Transverse colon (tissue), 4 donors: ENCODE data around the gene TMEM132E.

Experiments
- CTCF ChIP-seq, 5 experiments: fragments of 200-600 bp in 3 of 5; fragments of 450-650 bp in 2 of 5; sonication (generic) in 3 of 5; IDR thresholded peaks; 1 replicate in 2 of 5; 2 replicates in 3 of 5; pipeline ENCODE4 v1.5.1; 2016 to 2017; ENCODE audit warnings: antibody characterized with exemption in 5 of 5, inconsistent platforms in 3 of 5, mild to moderate bottlenecking in 2 of 5, moderate library complexity in 1 of 5
- POLR2AphosphoS5 ChIP-seq, 3 donors: sonication (generic); formaldehyde crosslinking; IDR thresholded peaks; one replicate each; pipeline ENCODE4 v1.6.1; 2016; ENCODE audit warnings: antibody characterized with exemption in 3 of 3

GRCh38 chr17:34675143-34675542, 95.8 kb downstream of the TMEM132E start:
- TF ChIP-seq CTCF (IDR thresholded peaks at IDR 0.05) (no peak), POLR2AphosphoS5 (IDR thresholded peaks at IDR 0.05) (no peak)
